ENCODE measurements around the gene LTA.

DNA sequence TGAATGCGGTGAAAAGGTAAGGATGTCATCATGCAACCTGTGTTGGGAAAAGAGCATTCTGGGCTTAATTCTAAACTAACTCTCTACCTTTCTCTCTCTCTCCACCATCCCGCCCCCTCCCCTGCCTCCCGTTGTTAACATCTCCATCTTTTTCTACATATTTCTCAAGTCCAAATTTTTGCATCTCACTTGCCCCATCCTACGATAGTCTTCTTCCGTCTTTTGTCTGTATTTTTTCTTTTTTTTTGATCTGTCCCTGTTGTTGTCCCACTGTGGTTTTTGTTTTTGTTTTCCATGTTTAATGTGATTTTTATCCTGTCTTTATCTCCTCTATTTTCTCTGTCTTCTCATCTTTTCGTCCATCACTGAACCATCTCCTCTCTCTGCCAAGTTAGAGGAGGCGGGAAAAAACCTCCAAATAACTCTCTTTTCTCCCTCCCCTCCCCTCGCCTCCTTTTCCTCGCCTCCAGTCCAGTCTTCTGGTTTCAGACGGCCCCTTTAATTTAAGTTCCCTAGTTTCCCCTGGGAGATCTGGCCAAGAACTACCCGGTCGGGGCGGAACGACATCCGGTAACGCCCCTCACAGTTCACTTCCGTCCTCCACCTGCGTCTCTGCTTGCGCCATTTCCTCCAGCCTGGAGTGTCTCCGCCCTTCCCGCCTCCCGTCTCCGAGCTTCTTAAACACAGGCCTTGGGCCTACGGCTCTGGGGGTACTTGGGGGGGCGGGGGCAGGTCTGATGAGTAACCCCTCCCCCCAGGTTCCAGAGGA lies 24.9 kb upstream of the LTA start, which contains the start of gene NFKBIL1:
- no peak for TF ChIP-seq EZH2 (IDR thresholded peaks at IDR 0.05; ENCODE audit: low read length)
- TF ChIP-seq CTCF (optimal IDR thresholded peaks at IDR 0.05 in 1 of 3, IDR thresholded peaks at IDR 0.05 in 1 of 3, conservative IDR thresholded peaks at IDR 0.05 in 1 of 3; ENCODE audit: extremely low read depth in 1 of 3, insufficient read depth in 2 of 3, low read length in 3 of 3), result peak in 1 of 3 experiments; percentile 1

Measured in keratinocyte (primary cell).